Upper lobe of right lung (tissue), 1 donor: ENCODE measurements around the gene PAIP2B. TPM values are rescaled to one million over a fixed set of nuclear protein-coding genes. Genes with fewer than 3 reads are reported as not detected.

Experiments
- ATAC-seq: fragments of 200-7000 bp; cut with Tn5 transposase; one replicate; pipeline ENCODE4 v1.9.1; 2020; ENCODE audit warnings: mild to moderate bottlenecking, moderate library complexity
- DNase-seq: peaks from one replicate; pipeline ENCODE4 v3.0.0-alpha.2; 2020
- H3K27ac ChIP-seq: fragments of 200-600 bp; one replicate; pipeline ENCODE4 v1.8.0; 2022
- H3K27me3 ChIP-seq: fragments of 200-600 bp; one replicate; pipeline ENCODE4 v1.8.0; 2022; ENCODE audit warnings: mild to moderate bottlenecking
- H3K36me3 ChIP-seq: fragments of 200-600 bp; one replicate; pipeline ENCODE4 v1.8.0; 2022
- H3K4me1 ChIP-seq: fragments of 200-600 bp; one replicate; pipeline ENCODE4 v1.8.0; 2022
- H3K4me3 ChIP-seq: fragments of 200-600 bp; one replicate; pipeline ENCODE4 v1.8.0; 2022; ENCODE audit warnings: mild to moderate bottlenecking
- H3K9me3 ChIP-seq: fragments of 200-600 bp; one replicate; pipeline ENCODE4 v1.8.0; 2022
- intact Hi-C: fragments of 100-400 bp; cut with DNase I; formaldehyde crosslinking; loops from one replicate; pipeline ENCODE4 v1.11.0; 2022
- total RNA-seq: library from RNA; stranded (reverse); fragmentation: NEBNext Ultra II Directional; extraction: Animal tissue kit (Norgen Biotek cat#: 25700); gene quantifications from one replicate; pipeline ENCODE4 v1.2.1, GENCODE V29; 2021
- TF ChIP-seq, protein P1 (sequence below): fragments of 200-600 bp; IDR thresholded peaks from one replicate; pipeline ENCODE4 v1.8.0; 2022; ENCODE audit warnings: antibody characterized with exemption
- donor health status: DM: no; HTN: yes; CAD: no; lungs with severe emphysema.

Gene PAIP2B
- total RNA-seq, 1 donor from 2014 or later = 6.3 TPM

DNA sequence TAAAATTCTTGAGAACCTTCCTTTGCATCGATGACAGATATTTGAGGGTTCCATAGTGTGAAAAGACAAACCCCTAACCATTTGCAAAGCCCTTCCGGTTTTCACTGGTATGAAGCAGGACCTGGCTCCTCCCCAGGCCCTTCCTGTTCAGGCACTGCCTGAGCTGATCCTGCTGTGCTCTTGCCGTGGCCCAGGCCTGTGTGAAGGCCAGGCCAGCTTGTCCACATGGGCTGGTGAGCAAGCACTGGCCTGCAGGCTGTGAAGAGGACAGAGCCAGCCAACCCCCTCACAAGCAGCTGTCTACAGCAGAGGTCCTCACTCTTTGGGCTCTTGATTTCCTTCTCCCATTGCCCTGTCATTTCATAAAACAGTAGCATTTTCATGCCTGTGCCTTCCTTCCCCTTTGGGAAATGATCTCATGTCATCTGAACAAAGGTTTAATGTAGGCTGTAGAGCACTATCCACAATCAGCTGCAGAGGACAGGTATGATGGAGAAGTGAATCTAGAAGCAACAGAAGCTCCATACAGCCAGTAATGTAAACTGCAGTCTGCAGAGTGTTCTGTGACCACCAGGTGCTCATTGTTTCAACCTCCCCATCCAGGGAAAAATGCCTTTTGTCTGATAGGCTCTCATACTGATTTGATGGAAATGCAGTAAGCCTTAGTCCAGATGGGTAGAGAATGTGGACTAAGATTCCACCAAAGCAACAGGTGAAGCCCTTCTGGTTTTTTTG, 76.7 kb downstream of the PAIP2B start:
- no peak for DNase-seq
- Histone ChIP-seq H3K4me3 (no peak overlapping the region), H3K36me3 (peaks cover 48% of the 10 kb centered on the region), H3K9me3 (no peaks in the 10 kb centered on the region), H3K27ac (no peak overlapping the region), H3K27me3 (no peaks in the 10 kb centered on the region), H3K4me1 (no peaks in the 10 kb centered on the region)
- peak; percentile 57 for ATAC-seq
- TF ChIP-seq, protein P1, sequence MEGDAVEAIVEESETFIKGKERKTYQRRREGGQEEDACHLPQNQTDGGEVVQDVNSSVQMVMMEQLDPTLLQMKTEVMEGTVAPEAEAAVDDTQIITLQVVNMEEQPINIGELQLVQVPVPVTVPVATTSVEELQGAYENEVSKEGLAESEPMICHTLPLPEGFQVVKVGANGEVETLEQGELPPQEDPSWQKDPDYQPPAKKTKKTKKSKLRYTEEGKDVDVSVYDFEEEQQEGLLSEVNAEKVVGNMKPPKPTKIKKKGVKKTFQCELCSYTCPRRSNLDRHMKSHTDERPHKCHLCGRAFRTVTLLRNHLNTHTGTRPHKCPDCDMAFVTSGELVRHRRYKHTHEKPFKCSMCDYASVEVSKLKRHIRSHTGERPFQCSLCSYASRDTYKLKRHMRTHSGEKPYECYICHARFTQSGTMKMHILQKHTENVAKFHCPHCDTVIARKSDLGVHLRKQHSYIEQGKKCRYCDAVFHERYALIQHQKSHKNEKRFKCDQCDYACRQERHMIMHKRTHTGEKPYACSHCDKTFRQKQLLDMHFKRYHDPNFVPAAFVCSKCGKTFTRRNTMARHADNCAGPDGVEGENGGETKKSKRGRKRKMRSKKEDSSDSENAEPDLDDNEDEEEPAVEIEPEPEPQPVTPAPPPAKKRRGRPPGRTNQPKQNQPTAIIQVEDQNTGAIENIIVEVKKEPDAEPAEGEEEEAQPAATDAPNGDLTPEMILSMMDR = no peak
- intact Hi-C loops = no loop called here

DNA sequence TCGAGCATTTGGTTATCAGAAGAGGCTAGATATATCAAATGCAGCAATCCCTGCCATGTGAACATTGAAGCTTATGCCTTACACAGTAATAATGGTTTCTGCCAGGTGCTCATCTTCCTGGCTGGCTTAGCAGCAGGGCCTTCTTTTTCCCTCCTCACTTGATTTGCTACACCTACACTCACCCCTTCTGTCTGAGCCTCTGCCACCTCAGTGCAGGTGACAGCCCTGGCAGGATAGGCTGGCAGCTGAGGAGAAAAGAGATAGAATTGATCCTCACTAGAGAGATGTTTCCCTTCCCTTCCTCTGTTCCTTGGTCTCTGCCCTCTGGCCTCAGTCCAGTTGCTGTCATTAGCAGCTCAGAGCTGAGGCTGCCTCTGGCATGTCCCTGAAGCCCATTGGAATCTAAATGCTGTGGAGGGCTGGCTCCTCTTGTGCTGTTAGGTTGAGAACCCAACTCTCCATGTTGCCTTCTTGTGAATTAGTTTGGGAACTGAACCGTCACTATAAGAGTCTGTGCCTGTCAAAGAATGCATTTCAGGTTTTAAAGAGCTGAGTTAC, 78.3 kb downstream of the PAIP2B start:
- H3K36me3 ChIP-seq = peaks cover 65% of the 10 kb centered on the region
- intact Hi-C loops = no loop called here
- H3K27ac ChIP-seq = no peak overlapping the region
- no peaks in the 10 kb centered on the region for H3K9me3 ChIP-seq
- TF ChIP-seq, protein P1 = no peak
- DNase-seq (no peak), ATAC-seq (no peak)
- no peaks in the 10 kb centered on the region for H3K27me3 ChIP-seq
- H3K4me1 ChIP-seq = no peaks in the 10 kb centered on the region
- H3K4me3 ChIP-seq = no peak overlapping the region

DNA sequence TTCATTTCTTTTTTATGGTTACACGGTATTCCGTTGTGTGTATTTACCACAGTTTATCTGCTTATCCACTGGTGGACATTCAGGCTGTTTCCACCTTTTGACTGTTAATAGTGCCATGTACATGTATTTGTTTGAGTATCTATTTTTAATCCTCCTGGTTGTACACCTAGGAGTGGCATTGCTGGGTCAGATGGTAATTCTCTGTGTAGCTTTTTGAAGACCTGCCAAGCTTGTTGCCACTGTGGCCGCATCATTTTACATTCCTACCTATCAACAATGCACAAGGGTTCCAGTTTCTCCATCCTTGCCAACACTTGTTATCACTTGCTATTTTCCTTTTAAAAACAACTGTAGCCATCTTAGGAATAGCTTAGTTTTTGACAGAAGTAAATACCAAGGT, 83.1 kb downstream of the PAIP2B start:
- H3K4me3 ChIP-seq = no peak overlapping the region
- peaks cover 100% of the 10 kb centered on the region for H3K36me3 ChIP-seq
- TF ChIP-seq, protein P1 = no peak
- ATAC-seq (no peak), DNase-seq (no peak)
- intact Hi-C loops = no loop called here
- no peaks in the 10 kb centered on the region for H3K27me3 ChIP-seq
- no peak overlapping the region for H3K27ac ChIP-seq
- H3K9me3 ChIP-seq = no peaks in the 10 kb centered on the region
- no peaks in the 10 kb centered on the region for H3K4me1 ChIP-seq

DNA sequence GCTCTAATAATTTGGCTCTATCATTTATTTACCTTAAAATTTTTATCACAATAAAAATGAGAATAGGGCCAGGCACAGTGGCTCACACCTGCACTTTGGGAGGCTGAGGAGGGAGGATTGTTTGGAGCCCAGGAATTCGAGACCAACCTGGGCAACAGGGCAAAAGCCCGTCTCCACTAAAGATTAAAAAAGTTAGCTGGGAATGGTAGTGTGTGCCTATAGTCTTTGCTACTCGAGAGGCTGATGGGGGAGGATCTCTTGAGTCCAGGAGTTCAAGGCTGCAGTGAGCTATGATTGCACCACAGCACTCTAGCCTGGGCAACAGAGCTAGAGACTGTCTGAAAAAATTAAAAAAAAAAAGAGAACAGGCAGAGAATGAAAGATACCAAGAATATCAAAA, 90.7 kb downstream of the PAIP2B start:
- H3K4me1 ChIP-seq = peaks cover 16% of the 10 kb centered on the region
- no peak overlapping the region for H3K4me3 ChIP-seq
- intact Hi-C loops = no loop called here
- no peak for DNase-seq
- no peaks in the 10 kb centered on the region for H3K27me3 ChIP-seq
- no peak overlapping the region for H3K27ac ChIP-seq
- no peak for ATAC-seq
- no peaks in the 10 kb centered on the region for H3K9me3 ChIP-seq
- TF ChIP-seq, protein P1 = no peak
- peaks cover 79% of the 10 kb centered on the region for H3K36me3 ChIP-seq

DNA sequence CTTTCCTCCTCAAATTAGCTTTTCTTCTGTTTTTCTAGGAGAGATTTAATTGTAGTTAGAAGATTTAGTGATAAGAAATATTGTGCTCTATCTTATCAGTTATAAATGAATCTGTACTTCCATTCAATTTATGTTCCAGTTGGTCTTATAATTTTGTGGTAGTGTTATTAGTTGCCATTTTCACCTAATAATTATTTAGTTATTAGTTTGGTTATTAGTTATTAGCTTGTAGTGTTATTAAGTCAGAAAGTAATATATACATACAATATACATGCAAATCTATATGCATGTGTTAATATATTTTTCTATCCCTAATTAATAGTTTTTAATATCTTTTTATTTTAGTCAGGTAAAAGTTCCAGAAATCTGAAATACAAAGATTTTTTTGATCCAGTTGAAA, 93.3 kb downstream of the PAIP2B start:
- Histone ChIP-seq H3K27ac (no peak overlapping the region), H3K36me3 (peaks cover 53% of the 10 kb centered on the region), H3K4me1 (peaks cover 16% of the 10 kb centered on the region), H3K27me3 (no peaks in the 10 kb centered on the region), H3K4me3 (no peak overlapping the region), H3K9me3 (no peaks in the 10 kb centered on the region)
- ATAC-seq (no peak), DNase-seq (no peak)
- intact Hi-C loops = no loop called here
- TF ChIP-seq, protein P1 = no peak

Other genes with a start within 250 kb of the PAIP2B start
- 0.38 TPM for gene ANKRD53, start 248.5 kb downstream of the PAIP2B start, total RNA-seq
- gene TEX261, start 232.2 kb downstream of the PAIP2B start, total RNA-seq = 63.1 TPM
- 126 TPM for gene NAGK, start 158.5 kb downstream of the PAIP2B start, total RNA-seq
- 19.5 TPM for gene MCEE, start 96.9 kb downstream of the PAIP2B start, total RNA-seq
- 27.9 TPM for gene MPHOSPH10, start 96.5 kb downstream of the PAIP2B start, total RNA-seq
- gene ZNF638, start 104.7 kb upstream of the PAIP2B start, total RNA-seq = 114 TPM
- gene DYSF, start 226.5 kb upstream of the PAIP2B start, total RNA-seq = 37.7 TPM